Suprapubic skin (tissue), 3 donors: ENCODE measurements around the gene KRTAP19-6.

Experiments
- EP300 ChIP-seq: sonication (generic); formaldehyde crosslinking; IDR thresholded peaks from one replicate; pipeline ENCODE4 v1.6.1; 2017; ENCODE audit warnings: antibody characterized with exemption
- TF ChIP-seq, protein P1 (sequence below), 2 donors: fragments of 200-600 bp in 1 of 2; fragments of 450-650 bp in 1 of 2; sonication (generic) in 1 of 2; IDR thresholded peaks; one replicate each; pipeline ENCODE4 v1.5.1; 2016 to 2019; ENCODE audit warnings: antibody characterized with exemption in 2 of 2, mild to moderate bottlenecking in 1 of 2, moderate library complexity in 1 of 2

DNA sequence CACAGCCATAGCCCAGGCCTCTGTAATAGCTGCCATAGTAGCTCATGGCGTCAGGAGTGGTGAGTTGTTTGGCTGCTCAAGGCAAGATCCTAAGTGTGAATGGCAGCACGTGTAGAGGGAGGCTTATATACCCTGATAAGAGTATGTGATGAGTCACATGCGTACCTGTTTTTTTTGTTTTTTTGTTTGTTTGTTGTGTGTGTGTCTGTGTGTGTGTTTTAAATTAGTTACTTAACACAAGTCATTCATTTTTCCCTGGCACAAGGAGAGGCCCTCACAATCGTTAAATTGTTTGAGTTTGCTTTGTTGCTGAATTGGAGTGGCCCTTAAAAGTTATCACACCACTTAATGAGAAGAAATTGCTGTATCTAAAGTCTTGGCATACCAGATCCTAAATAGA, 44.6 kb downstream of the KRTAP19-6 start, which contains the start of gene KRTAP19-4:
- TF ChIP-seq, protein P1, sequence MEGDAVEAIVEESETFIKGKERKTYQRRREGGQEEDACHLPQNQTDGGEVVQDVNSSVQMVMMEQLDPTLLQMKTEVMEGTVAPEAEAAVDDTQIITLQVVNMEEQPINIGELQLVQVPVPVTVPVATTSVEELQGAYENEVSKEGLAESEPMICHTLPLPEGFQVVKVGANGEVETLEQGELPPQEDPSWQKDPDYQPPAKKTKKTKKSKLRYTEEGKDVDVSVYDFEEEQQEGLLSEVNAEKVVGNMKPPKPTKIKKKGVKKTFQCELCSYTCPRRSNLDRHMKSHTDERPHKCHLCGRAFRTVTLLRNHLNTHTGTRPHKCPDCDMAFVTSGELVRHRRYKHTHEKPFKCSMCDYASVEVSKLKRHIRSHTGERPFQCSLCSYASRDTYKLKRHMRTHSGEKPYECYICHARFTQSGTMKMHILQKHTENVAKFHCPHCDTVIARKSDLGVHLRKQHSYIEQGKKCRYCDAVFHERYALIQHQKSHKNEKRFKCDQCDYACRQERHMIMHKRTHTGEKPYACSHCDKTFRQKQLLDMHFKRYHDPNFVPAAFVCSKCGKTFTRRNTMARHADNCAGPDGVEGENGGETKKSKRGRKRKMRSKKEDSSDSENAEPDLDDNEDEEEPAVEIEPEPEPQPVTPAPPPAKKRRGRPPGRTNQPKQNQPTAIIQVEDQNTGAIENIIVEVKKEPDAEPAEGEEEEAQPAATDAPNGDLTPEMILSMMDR (IDR thresholded peaks at IDR 0.05) = no peak
- TF ChIP-seq EP300 = no peak
